TTC549 (cell line): Measurements from ENCODE around the gene NHLH2.

Source experiments
- FAIRE-seq: peaks from 2 replicates; lab custom pipeline; 2012; peaks lifted over from hg19 to GRCh38; lab: Jason Lieb, UNC

Gene NHLH2

DNA sequence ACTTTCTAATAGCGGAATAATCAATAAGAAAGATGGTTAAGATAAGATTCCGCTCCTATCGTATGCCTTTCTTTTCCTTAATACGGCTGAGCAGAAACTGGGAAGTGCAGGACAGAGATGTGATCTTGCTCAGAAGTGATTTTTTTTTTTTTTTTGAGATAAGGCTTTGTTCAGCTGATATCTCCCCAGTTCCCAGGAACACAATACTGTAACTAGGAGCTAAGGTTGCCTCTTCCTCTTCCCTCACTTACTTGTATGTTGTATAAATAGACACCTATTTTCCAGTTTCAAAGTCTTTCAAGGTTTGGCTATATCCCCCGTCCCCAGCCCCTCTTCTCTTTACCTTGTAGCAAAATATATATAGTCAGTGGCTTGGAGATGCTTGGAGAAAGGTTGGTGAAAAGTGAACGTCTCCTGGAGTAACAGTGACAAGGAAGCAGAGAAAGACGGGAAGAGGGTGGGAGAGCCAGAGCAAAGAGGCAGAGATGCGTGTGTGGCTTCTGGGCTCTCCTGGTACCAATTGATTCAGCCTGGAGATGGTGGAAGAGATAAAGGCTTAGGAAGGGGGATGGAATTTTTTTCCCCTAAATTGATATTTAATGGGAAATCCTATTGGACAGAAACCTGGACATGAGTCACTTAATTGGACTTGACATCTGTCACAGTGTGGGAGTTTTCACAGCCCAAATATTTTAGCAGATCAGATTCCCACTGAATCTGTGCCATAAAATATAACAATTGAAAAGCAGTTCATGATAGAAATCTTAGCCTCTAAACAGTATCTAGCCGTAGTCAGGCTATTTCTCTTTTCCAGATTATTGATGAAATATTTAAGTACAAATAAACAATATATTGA lies at the start of gene NHLH2:
NHLH2 (minus strand) TSS at position 522 of the 856 bp plus-strand sequence. CDS start 2,754 bp downstream, outside the sequence.
- FAIRE-seq, result no peak

DNA sequence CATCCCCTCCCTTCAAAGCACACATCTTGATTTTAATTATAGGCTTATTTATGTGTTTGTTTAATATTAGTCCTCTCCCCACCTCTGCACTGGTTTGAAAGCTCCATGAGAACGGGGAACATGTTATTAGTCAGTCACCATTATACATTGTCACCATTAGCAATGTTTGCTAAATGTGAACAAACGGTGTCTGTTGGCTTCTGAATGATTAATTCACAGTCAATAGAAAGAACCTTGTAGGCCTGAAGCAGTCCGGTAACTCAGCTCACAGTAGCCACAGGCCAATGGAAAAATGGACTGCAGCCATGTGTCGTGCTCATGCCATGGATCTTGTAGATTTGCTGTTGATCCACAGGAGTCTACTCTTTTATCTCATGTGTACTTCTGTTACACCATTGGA lies 49.7 kb upstream of the NHLH2 start:
- no peak for FAIRE-seq

DNA sequence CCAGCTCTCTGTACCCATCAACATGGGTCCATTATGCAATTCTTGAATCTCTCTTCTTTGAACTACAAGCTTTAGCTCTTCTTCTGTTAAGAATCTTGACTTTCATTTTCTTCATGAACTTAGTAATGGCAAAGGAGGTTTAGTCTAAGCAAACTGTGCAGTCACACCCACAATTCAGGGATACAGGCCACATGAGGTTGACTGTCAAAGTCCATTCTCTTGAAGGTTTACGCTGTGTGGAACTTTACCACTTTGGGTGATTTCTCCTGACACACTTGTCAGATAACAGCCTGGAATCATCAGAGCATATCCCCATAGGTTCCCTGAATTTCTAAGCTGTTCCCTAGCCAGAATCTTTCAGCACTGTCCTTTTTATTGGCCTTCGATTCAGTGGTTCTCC lies 48.0 kb upstream of the NHLH2 start:
- FAIRE-seq, result no peak

DNA sequence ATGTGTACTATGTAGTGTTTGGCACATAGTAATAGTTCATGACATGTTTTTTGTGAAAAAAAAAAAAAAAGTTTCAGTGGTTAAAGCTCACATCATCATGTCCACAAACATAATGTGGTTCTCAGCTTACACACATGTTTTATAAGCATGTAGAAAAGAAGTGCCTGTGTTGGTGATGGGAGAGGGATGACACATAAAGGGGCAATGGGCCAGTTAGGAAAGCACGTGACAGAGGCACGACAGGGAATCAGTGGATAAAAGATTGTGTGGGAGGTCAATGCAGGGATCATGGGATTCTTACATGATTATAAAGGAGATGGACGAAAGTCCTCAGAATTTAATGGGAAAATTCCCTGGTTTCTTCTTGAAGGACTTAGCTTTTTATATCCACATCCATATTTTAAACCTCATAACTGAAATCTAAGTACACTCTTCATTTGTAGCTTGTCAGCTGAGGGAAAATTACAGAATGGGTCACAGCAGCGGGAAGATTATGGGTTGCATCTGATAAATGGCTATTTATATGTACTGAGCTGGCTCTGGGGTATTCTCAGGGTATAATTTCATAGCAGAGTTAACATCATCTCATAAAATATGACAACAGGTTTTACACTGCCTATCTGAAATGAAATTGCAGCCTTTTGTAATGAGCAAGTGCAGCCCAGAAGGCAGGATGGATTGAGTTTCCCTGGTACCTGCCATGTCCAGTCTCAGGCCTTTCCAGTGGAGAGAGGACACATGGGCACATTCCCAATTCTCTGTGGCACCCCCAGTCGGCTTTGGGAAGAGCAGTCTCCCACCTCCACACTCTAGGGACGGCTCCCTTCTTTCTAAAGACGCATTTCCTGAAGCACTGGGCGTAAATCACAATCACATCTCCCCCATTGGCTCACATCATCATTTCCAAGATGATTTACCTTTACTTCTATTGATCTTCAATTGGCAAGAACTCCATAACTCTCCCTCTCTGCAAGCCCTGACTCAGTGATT lies 42.3 kb upstream of the NHLH2 start:
- no peak for FAIRE-seq

- FAIRE-seq, result no peak
These were observed 40.2 kb upstream of the NHLH2 start for GRCh38 chr1:115880981-115881672.

GRCh38 chr1:115879977-115880376 lies 39.1 kb upstream of the NHLH2 start:
- no peak for FAIRE-seq

- no peak for FAIRE-seq
These were observed 36.6 kb upstream of the NHLH2 start for GRCh38 chr1:115877511-115877910.

- no peak for FAIRE-seq
These were observed 34.0 kb upstream of the NHLH2 start for GRCh38 chr1:115874904-115875303.

DNA sequence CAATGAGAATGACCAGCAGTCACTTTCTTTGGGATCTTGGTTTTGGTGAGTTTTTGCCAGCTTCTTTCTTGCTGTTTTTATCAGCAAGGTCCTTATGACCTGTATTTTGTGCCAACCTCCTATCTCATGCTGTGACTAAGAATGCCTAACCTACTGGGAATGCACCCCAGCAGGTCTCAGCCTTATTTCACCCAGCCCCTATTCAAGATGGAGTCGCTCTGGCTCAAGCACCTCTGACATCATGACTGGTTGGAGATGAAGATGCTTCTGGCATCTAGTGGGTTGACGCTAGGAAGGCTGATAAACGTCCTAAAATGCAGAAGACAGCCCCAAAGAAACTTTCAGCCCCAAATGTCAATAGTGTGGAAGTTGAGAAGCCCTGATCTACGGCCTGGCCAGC lies 33.6 kb upstream of the NHLH2 start:
- no peak for FAIRE-seq

DNA sequence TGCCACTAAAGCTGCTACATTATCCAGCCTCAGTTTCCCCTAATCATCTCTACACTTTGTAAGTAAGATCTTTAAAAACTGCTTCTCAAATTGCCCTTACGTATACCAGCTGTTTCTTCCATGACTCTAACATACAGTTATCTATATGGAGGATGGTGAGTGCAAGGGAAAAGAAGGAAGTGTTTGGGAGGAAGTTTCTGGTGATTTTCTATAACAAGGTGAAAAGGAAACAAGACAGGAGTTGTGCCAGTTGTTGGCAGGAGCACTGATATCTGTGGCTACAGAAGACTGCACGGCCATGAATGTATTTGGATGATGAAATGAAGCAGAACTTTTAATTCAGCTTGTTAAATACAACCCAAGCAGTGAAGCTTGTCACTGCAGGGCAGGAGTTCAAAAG lies 32.3 kb upstream of the NHLH2 start:
- FAIRE-seq, result no peak

DNA sequence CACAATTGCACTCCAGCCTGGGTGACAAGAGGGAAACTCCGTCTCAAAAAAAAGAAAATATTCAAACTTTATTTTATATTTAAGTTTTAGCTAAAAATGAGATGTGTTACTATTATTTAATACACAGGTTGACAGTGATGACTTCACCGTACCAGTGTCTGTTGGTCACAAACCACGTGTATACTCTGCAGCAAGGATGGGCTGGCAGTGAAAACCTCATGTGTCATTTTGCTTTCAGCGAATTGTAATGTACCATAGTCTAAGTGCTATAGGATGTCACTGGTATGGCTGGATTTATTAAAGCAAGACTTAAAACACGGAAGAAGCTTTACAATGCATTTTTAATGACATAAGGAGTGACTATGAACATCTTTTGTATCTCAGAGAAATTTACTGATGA lies 28.1 kb upstream of the NHLH2 start:
- no peak for FAIRE-seq

DNA sequence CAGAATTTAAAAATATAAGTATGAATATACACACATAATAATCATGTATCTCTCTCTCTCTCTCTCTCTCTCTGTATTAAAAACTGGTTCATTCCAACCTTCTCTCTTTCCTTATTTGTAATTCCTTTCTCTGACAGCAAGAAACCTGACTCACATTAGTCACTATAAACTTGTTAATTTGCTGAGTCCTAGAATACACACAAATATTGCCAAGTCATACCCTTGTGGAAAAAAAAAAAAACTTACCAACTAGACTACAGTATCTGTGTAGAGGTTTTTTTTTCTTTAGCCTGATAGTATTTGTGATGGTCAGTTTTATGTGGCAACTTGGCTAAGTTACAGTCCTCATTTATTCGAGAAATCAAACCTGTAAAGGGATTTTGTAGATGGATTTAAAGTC lies 26.3 kb upstream of the NHLH2 start:
- no peak for FAIRE-seq

GRCh38 chr1:115865704-115866380 lies 24.9 kb upstream of the NHLH2 start:
- no peak for FAIRE-seq

GRCh38 chr1:115862403-115862802 lies 21.5 kb upstream of the NHLH2 start:
- FAIRE-seq, result no peak

- no peak for FAIRE-seq
These were observed 13.1 kb upstream of the NHLH2 start for GRCh38 chr1:115854005-115854404.

- no peak for FAIRE-seq
These were observed 10.0 kb upstream of the NHLH2 start for GRCh38 chr1:115850937-115851336.

DNA sequence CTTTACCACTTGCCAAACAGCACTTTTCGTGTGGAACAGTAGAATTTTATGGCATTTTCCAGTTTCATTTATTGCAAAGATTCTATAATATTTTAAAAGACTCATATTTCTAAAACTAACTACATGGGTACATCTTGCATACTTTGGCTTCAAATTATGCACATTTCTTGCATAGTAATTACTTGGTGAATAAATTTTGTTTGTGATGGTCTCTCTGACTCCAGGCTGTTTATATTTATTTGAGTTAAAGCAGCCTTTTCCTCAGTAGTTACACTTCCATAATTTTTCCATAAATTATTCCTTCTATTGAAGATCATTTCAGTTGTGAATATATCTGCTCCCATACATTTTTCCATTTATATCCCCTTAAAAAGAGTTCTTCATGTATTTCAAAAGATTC lies 6.9 kb upstream of the NHLH2 start:
- no peak for FAIRE-seq

GRCh38 chr1:115842948-115843347 lies 2.0 kb upstream of the NHLH2 start:
- FAIRE-seq, result no peak

GRCh38 chr1:115839679-115840237 lies 1.2 kb downstream of the NHLH2 start:
- no peak for FAIRE-seq

- FAIRE-seq, result no peak
These were observed 1.8 kb downstream of the NHLH2 start for GRCh38 chr1:115839029-115839678.

DNA sequence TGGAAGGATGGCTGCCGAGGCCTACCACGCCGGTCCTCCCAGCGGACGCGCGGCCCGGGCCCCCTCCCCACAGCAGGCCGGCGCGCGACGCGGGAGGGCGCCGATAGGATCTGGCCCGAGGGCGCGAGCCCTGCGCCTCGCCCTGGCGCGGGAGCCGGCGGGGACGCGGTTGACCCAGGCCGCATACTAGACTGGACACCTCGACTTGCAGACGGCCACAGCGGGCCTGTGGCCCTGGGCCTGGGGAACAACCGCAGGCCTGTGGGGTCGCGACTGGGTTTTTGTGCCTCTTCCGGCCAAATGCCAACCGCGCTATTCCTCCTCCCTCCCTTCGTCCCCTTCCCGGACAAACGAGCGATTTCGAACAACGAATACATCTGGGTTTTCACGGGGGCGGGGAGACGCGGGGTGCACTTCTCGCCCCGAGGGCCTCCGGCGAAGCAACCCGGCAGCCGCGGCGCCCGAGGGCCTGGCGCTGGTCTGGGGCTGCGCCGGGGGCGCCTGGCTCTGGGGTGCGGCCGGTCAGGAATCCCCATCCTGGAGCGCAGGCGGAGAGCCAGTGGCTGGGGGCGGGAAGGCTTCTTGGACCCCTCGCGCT lies 2.4 kb downstream of the NHLH2 start:
- no peak for FAIRE-seq
